Measurements from ENCODE around the gene ZNF521. TPM values are rescaled to one million over a fixed set of nuclear protein-coding genes. Genes with fewer than 3 reads are reported as not detected.
A peak's percentile ranks its signal among the peaks of the same experiment; 100 is the strongest.

ZNF521 gene
- total RNA-seq, 1 experiment from 2014 or later = not detected

DNA sequence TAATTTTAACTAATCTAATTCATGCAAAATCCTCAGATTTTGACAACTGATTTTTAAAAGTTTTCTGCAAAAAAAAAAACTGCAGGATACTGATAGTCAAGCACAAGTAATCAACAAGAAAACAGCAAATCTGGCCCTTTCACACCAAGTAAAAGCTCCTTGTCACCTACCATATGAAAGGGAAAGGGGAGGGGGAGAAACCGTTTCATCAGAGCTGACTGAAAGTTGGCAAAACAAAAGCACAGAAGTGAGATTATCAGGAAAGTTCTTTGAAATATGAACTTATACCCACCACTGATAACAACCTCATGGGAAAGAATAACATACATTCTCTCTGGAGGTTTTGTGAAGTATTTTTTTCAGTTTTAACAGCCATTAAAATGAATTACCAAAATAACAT lies 38.7 kb downstream of the ZNF521 start:
- H2AFZ ChIP-seq = no peak overlapping the region
- H3K4me1 ChIP-seq (replicated peaks; ENCODE audit: insufficient read depth) = no peaks in the 10 kb centered on the region
- ChIA-PET POLR2A (ENCODE audit: unreplicated experiment) (no interaction called here), CTCF (no interaction called here)
- no peaks in the 10 kb centered on the region for H4K20me1 ChIP-seq (ENCODE audit: insufficient read depth)
- no peak overlapping the region for H3K27ac ChIP-seq
- no peaks in the 10 kb centered on the region for H3K36me3 ChIP-seq (ENCODE audit: low read depth)
- intact Hi-C loops (cut with micrococcal nuclease; ENCODE audit: unreplicated experiment) = no loop called here
- TF ChIP-seq EZH2 (IDR thresholded peaks at IDR 0.05; ENCODE audit: low read depth) = no peak
- TF ChIP-seq, protein P1, sequence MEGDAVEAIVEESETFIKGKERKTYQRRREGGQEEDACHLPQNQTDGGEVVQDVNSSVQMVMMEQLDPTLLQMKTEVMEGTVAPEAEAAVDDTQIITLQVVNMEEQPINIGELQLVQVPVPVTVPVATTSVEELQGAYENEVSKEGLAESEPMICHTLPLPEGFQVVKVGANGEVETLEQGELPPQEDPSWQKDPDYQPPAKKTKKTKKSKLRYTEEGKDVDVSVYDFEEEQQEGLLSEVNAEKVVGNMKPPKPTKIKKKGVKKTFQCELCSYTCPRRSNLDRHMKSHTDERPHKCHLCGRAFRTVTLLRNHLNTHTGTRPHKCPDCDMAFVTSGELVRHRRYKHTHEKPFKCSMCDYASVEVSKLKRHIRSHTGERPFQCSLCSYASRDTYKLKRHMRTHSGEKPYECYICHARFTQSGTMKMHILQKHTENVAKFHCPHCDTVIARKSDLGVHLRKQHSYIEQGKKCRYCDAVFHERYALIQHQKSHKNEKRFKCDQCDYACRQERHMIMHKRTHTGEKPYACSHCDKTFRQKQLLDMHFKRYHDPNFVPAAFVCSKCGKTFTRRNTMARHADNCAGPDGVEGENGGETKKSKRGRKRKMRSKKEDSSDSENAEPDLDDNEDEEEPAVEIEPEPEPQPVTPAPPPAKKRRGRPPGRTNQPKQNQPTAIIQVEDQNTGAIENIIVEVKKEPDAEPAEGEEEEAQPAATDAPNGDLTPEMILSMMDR (conservative IDR thresholded peaks at IDR 0.05) = no peak
- no peak overlapping the region for H3K4me3 ChIP-seq
- no peaks in the 10 kb centered on the region for H3K79me2 ChIP-seq (ENCODE audit: low read depth)
- H3K4me2 ChIP-seq = no peak overlapping the region
- no TSS peak for BruUV-seq (replicated peaks)
- H3F3A ChIP-seq (ENCODE audit: insufficient read depth, low read depth) = no peaks in the 10 kb centered on the region
- H3K9me2 ChIP-seq (ENCODE audit: insufficient read depth) = no peaks in the 10 kb centered on the region
- DNase-seq = no peak
- no peaks in the 10 kb centered on the region for H3K27me3 ChIP-seq (ENCODE audit: insufficient read depth, low read depth)
- H3K9me3 ChIP-seq (ENCODE audit: insufficient read depth, low read depth) = no peaks in the 10 kb centered on the region

DNA sequence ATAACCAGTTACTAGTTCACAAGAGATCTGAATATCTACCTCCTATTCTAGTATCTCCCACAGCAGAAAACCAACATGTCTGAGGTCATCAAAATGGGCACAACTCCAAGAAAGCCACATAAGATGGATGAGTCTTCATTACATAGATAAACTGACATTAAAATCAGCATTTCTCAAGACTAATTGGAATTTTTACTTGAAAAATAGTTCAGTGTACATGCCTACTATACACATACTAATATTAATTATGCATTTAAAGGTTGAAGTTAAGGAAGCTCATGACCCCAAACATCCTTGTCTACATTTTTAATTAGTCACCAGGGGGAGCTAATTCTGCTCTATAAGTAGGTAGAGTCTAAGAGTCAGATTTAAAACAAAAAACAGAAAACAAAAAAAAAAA lies 41.9 kb downstream of the ZNF521 start:
- BruUV-seq (replicated peaks) = no TSS peak
- POLR2A ChIA-PET (ENCODE audit: unreplicated experiment) = no interaction called here
- no peak for DNase-seq

DNA sequence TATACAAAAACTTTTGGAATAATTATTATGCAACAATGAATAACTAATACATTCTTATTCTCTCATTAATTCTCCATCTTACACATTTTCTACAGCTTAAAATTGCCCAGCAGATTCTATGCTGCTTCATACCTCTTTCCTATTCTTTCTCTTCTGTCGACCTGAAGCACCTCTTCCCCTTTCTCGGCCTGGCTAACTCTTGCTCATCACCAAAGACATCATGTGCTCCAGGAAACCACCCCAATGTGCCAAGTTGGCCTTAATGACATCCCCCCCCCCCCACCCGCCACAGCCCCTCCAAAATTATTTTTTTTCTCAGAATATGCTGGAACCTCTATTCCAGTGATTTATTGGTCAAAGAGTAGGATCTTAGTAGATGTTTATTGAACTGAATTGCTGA lies 43.6 kb downstream of the ZNF521 start:
- Histone ChIP-seq H4K20me1 (ENCODE audit: insufficient read depth) (no peaks in the 10 kb centered on the region), H3K4me2 (no peak overlapping the region), H3K4me1 (replicated peaks; ENCODE audit: insufficient read depth) (no peaks in the 10 kb centered on the region), H3K4me3 (no peak overlapping the region), H3K79me2 (ENCODE audit: low read depth) (no peaks in the 10 kb centered on the region), H2AFZ (no peak overlapping the region), H3K9me3 (ENCODE audit: insufficient read depth, low read depth) (no peaks in the 10 kb centered on the region), H3K36me3 (ENCODE audit: low read depth) (no peaks in the 10 kb centered on the region), H3K27me3 (ENCODE audit: insufficient read depth, low read depth) (no peaks in the 10 kb centered on the region), H3K27ac (no peak overlapping the region), H3K9me2 (ENCODE audit: insufficient read depth) (no peaks in the 10 kb centered on the region), H3F3A (ENCODE audit: insufficient read depth, low read depth) (no peaks in the 10 kb centered on the region)
- no peak for DNase-seq
- ChIA-PET CTCF (no interaction called here), POLR2A (ENCODE audit: unreplicated experiment) (no interaction called here)
- TF ChIP-seq, protein P1 (conservative IDR thresholded peaks at IDR 0.05) = no peak
- TF ChIP-seq EZH2 (IDR thresholded peaks at IDR 0.05; ENCODE audit: low read depth) = no peak
- no TSS peak for BruUV-seq (replicated peaks)
- intact Hi-C loops (cut with micrococcal nuclease; ENCODE audit: unreplicated experiment) = no loop called here

More for the DNA sequence above, 41.9 kb downstream of the ZNF521 start:
- Histone ChIP-seq H3K27me3 (ENCODE audit: insufficient read depth, low read depth) (no peaks in the 10 kb centered on the region), H3K27ac (no peak overlapping the region), H3K36me3 (ENCODE audit: low read depth) (no peaks in the 10 kb centered on the region), H3F3A (ENCODE audit: insufficient read depth, low read depth) (no peaks in the 10 kb centered on the region), H3K4me1 (replicated peaks; ENCODE audit: insufficient read depth) (no peaks in the 10 kb centered on the region), H3K9me3 (ENCODE audit: insufficient read depth, low read depth) (no peaks in the 10 kb centered on the region), H3K4me3 (no peak overlapping the region), H3K9me2 (ENCODE audit: insufficient read depth) (no peaks in the 10 kb centered on the region), H4K20me1 (ENCODE audit: insufficient read depth) (no peaks in the 10 kb centered on the region), H3K79me2 (ENCODE audit: low read depth) (no peaks in the 10 kb centered on the region), H2AFZ (no peak overlapping the region), H3K4me2 (no peak overlapping the region)
- intact Hi-C loops (cut with micrococcal nuclease; ENCODE audit: unreplicated experiment) = no loop called here
- CTCF ChIA-PET = no interaction called here
- TF ChIP-seq, protein P1 (conservative IDR thresholded peaks at IDR 0.05) = peak; percentile 29; the same call in 1 of the 2 replicates
- no peak for TF ChIP-seq EZH2 (IDR thresholded peaks at IDR 0.05; ENCODE audit: low read depth)

Measured in PC-9 (cell line).